Measurements from ENCODE around the gene CHST8.

DNA sequence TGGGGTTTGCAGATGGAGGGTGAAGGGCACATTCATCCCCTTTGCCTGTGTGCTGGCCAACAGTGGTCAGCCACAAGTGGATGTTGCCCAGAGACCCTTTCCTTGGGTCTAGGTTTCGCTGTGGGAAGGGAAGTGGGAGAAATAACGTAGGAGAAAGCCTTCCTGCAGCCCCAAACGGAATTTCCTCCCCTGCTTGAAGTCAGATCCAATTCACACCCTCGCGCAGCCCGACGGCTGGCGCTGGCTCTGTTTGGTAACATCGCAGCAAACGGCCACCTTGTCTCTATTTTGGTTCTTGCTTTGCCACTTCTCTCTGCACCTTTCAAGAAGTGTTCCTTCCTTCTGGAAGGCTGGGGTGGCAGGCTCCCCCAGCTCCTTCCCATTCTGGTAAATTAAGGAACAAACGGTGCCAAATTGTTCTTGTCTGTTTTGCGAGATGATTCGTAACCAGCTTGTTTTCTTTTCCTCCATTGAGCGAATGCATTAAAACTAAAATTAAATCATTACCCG, 45.4 kb downstream of the CHST8 start:
- TF ChIP-seq, protein P1, sequence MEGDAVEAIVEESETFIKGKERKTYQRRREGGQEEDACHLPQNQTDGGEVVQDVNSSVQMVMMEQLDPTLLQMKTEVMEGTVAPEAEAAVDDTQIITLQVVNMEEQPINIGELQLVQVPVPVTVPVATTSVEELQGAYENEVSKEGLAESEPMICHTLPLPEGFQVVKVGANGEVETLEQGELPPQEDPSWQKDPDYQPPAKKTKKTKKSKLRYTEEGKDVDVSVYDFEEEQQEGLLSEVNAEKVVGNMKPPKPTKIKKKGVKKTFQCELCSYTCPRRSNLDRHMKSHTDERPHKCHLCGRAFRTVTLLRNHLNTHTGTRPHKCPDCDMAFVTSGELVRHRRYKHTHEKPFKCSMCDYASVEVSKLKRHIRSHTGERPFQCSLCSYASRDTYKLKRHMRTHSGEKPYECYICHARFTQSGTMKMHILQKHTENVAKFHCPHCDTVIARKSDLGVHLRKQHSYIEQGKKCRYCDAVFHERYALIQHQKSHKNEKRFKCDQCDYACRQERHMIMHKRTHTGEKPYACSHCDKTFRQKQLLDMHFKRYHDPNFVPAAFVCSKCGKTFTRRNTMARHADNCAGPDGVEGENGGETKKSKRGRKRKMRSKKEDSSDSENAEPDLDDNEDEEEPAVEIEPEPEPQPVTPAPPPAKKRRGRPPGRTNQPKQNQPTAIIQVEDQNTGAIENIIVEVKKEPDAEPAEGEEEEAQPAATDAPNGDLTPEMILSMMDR (conservative IDR thresholded peaks at IDR 0.05), result no peak
- no peak for TF ChIP-seq EZH2 (IDR thresholded peaks at IDR 0.05; ENCODE audit: low read depth)
